SIG-M5 treated with dmso at 0.1 percent for 504 hours (cell line): ENCODE results near the gene COPG1.
"Not testable (repeated sequence)": the region's sequence is repeated elsewhere in the genome, so short reads cannot be mapped to it uniquely, and the experiment has no call there.

Source experiments
- DNase-seq: peaks from one replicate; lab custom pipeline; 2025; ENCODE audit not compliant: unreplicated experiment; lab: John Stamatoyannopoulos, UW

The COPG1 gene, protein sequence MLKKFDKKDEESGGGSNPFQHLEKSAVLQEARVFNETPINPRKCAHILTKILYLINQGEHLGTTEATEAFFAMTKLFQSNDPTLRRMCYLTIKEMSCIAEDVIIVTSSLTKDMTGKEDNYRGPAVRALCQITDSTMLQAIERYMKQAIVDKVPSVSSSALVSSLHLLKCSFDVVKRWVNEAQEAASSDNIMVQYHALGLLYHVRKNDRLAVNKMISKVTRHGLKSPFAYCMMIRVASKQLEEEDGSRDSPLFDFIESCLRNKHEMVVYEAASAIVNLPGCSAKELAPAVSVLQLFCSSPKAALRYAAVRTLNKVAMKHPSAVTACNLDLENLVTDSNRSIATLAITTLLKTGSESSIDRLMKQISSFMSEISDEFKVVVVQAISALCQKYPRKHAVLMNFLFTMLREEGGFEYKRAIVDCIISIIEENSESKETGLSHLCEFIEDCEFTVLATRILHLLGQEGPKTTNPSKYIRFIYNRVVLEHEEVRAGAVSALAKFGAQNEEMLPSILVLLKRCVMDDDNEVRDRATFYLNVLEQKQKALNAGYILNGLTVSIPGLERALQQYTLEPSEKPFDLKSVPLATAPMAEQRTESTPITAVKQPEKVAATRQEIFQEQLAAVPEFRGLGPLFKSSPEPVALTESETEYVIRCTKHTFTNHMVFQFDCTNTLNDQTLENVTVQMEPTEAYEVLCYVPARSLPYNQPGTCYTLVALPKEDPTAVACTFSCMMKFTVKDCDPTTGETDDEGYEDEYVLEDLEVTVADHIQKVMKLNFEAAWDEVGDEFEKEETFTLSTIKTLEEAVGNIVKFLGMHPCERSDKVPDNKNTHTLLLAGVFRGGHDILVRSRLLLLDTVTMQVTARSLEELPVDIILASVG

DNA sequence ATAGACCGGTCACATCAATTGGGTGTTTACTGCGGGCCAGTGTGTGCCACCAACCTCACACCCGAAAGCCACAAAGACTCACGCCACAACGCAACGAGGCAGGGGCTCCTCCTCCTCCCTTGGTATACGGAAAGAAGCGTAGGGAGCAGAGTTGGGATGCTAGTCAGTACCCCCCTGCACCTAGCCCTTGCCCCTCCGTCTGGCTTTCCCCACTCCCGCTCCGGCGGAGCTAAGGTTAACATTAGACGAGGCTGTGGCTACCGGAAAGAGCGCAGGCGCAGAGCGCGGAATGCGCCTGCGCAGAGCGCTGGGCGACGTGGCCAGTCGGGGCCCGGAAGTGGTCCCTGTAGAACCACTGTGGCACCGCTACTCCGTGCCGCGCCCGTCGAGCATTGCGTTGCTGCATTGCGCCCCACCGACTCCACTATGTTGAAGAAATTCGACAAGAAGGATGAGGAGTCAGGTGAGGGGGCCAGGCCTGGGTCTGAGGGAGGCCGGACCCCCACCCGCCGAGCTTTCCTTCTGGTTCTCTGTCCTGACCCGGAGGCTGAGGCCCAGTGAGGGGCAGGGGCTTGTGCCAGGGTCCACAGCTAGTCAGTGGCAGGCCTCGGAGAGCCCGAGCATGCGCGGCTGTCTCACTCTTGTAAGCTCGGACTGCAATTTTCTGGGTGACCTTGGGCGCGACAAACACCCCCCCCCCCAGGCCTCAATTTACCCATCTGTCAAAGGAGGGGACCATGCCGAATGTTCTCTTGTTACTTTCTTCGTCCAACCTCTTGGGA lies at the start of gene COPG1:
COPG1 (plus strand) TSS at position 323 of the 782 bp plus-strand sequence; CDS start at position 427, 104 bp downstream.
- DNase-seq: peak; percentile 75

DNA sequence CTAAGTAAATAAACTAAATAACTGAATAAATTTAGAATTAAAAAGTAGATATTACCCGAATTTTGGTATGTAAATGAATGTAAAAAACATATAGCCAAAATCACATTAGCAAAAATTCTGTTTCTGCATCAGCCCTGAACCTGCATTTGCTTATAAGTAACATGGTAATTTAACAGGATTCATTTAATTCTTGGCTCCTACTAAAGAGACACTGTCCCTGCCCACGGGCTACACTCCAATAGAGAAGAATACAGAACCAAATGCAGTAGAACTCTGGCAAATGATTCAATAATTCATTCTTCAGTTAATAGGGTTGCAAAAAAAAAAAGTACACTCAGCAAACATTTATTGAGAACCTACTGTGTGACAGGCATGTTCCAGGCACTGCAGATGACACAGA lies 44.9 kb upstream of the COPG1 start:
- DNase-seq: no peak

DNA sequence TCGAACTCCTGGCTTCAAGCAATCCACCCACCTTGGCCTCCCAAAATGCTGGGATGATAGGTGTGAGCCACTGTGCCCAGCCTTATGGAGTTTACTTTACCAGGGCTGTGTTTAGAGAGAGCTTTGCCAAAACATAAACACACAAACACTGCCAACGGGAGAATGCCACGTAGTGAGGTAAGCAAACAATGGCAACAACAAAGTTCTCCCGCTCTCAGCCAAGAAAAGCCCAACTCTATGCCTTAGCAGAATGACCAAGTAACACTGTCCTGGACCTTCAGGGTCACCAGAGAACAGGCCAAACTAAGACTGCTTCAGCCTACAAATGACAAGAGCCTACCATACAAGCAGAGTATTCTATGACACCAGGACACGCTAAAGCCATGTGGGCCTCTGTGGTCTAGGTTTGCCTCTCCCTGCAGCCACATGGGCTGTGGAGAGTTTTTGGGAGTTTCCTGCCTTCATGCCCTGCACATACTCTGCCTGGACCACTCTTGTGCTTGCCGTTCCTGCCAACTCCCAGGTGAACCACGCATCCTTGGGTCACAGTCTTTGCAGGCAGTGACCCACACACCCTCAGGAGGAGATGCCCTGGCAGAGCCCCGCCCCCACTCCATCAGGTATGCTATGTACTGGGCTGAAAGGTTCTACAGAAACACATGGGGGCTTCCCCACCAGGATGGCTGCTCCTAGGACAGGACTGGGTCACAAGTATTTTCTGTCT lies 44.1 kb upstream of the COPG1 start:
- DNase-seq: no peak

DNA sequence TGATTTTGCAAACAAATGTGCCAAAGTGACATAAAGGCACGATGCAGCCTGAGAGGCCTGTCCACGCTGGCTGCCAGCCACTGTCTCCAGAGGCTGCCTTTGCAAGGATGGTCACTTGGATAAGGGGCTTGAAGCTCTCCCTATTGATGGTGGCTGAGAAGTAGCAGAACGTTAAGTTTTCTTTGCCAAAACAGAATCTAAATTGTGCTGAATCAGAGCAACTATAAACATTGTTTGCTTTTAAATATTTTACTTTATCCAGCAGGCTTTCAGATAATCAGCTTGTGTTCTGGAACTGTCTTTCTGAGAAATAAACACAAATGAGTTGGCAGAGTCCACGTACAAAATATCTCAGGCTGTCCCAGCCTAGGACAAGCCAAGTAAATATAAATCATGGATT lies 41.9 kb upstream of the COPG1 start:
- no peak for DNase-seq

DNA sequence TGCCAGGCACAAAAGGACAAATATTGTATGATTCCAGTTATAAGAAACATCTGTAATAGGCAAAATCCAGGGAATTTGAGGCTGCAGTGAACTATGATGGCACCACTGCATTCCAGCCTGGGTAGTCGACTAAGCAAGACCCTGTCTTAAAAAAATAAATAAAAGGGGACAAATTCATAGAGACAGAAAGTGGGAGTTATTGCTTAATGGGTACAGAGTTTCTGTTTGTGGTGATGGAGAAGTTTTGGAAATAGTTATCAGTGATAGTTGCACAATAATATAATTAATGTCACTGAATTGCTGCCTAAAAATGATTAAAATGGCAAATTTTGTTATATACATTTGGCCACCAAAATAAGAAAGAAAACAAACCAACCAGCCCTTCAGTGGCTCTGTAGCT lies 38.1 kb upstream of the COPG1 start:
- DNase-seq: no peak

DNA sequence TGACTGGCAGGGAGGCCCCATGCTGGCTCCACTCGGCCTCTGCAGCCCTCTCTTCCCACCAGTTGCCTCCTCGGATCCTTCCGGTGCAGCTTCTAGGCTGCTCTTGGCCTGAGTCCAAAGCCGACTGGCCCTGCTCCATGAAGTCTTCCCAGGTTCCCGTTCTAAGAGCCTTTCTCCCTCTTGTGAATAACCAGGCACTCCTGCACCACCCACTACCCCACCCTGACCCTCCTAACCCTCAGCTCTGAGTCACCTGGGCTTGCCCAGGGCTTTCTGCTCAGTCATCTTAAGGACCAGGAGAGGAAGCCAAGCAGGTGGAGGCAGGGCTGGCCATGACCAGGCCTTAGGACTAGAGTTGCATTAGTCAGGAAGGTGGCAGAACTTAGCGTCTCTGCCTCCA lies 37.6 kb upstream of the COPG1 start:
- peak; percentile 28 for DNase-seq

DNA sequence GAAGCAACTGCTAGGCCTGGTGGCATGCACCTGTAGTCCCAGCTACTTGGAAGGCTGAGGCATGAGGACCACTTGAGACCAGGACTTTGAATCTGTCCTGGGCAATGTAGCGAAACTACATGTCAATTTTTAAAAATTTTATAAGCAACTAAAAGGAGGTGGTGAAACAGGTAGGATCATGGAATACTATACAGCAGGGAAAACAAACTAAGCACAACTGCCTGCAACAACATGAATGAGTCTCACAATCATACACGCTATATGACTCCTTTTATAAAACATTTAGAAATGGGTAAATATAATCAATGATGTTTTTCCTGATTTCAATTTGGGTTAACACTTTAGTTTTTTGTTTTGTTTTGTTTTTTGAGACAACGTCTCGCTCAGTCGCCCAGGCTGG lies 36.2 kb upstream of the COPG1 start:
- DNase-seq: no peak

DNA sequence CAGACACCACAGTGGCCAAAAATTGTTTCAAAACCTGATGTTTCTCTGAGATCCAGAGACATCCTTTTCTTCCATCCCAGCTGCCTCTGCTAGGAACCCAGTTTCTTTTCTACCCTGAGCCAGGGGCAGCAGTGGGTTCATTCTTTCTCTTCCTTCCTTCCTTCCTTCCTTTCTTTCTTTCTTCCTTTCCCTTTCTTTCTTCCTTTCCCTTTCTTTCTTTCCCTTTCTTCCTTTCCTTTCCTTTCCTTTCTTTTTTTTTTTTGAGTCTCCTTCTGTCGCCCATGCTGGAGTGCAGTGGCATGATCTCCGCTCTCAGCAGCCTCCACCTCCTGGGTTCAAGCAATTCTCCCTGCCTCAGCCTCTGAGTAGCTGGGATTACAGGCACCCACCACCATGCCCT lies 30.7 kb upstream of the COPG1 start:
- DNase-seq: no peak

DNA sequence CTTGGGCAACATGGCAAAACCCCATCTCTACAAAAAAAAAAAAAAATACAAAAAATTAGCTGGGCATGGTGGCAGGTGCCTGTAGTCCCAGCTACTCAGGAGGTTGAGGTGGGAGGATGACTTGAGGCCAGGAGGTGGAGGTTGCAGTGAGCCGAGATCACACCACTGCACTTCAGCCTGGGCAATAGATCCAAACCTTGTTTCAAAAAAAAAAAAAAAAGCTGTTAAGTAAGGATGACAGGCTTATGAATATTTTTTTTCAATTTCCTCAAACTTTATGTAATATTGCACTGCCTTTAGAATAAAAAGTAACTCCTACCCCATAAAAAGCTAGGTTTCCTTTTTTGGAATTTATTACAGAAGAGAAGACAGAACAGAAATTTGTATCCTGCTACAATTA lies 25.0 kb upstream of the COPG1 start:
- not testable (repeated sequence) for DNase-seq

DNA sequence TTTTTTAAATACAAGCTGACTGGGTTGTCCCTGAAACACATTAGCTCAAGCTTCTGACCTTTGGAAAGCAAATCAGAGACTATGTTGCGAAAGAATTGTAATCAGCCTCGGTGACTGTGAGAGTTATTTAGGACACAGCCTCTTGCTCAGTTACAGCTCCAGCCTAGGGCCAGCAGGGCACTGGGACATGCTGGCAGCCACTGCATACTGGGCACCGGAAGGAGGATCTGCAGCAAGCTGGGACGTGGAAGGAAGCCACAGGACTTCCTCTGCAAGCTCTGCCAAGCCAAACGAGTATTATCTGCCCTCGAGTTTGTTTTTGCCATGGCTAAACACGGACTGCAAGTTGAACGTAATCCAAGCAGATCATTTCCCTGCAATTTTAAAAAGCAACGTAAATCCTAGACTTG lies 24.4 kb upstream of the COPG1 start:
- peak; percentile 72 for DNase-seq

DNA sequence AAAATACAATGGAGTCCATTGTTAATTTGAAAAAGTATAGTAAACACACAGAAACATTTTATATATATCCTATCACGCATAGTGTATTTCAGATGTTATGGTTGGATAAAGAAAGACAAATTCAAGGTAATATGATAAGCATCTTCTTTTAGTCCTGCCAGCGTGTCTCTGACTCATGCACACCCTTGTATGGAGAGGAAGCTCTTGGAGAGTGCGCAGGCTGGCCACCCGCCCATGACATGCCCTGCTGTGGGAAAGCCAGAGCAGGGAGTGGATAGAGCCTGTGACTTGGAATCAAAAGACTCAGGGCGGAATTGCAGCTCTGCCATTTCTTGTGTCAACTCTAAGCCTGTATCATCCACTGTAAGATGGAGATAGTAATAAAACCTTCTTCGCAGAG lies 23.0 kb upstream of the COPG1 start:
- DNase-seq: peak; percentile 46

DNA sequence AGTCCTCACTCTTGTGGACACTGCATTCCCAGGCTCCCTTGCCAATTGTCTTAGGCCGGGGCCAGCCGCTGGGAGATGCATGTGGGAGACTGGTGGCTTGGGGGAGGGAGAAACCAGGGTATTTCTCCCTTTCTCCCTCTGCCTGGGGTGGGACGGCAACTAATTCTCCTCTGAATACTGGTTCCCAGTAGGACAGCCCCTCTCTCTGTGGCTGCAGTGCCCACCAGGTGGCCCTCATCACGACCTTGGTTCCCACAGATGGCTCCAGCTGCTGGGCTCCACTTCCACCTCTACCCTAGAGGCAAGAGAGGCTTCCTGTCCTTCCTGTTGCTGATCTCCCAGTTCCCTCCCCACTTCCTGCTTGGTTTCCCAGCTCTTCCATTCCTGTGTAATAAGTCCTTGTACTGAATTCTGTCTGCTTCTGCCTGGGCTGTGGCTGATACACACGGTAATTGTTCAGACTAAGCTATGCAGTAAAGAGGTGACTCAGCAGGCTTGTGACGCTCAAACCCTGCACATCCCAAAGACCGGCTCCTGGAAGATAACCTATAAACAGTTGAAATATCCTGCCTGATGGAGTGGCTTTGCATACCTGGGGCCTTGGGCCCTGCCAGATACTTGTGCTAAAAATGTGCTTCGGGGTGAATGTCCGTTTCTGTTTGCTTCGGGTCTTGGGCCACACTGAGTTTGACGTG lies 20.4 kb upstream of the COPG1 start:
- DNase-seq: peak; percentile 16

DNA sequence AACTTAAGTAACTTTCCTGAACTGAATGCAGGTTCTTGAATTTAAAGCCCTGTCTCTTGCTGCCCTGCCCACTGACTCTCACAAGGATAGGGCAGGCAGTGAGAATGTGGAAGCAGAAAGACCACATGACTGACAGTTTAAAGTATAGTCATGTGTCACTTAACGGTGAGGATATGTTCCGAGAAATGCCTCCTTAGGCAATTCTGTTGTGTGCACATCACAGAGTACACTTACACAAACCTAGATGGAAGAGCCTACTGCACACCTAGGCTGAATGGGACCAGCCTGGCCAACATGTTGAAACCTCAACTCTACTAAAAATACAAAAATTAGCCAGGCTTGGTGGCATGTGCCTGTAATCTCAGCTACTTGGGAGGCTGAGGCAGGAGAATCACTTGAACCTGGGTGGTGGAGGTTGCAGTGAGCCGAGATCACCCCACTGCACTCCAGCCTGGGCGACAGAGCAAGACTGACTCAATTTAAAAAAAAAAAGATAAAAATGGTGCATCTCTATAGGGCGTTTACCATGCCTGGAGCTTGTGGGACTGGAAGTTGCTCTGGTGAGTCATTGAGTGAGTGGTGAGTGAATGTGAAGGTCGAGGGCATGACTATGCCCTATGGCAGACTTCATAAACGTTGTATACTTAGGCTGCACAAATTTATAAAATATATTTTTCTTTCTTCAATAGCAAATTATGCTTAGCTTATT lies 18.9 kb upstream of the COPG1 start:
- DNase-seq: peak; percentile 90

DNA sequence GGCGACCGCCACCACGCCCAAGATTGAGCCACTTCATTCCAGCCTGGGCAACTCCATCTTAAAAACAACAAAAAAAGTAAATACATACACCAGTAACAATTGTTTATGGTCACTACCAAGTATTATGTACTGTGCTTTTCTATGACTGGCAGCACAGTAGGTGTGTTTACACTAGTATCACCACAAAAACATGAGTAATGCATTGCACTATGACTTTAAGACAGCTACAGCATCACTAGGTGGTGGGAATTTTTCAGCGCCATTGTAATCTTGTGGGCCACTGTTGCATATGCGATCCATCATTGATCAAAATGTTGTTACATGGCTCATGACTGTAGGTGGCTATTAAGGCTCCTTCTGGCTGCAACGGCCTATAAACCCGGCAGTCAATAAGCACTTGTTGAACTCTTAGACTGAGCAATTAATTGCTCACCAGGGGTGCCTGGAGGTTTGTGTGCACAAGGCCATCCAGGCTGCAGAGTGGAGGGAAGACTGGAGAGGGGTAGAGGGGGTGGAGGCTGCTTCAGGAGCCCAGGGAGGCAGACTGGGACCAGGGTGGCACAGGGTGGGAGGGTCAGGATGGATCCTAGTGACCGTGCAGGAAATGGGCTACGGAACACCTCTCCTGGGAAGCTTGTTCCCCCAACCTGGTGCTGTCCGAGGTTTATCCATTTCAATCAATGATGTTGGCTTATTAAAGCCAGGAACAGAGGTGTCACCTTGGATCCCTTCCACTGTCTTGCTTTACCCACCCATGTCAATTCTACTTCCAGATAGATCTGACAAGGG lies 17.9 kb upstream of the COPG1 start:
- no peak for DNase-seq

DNA sequence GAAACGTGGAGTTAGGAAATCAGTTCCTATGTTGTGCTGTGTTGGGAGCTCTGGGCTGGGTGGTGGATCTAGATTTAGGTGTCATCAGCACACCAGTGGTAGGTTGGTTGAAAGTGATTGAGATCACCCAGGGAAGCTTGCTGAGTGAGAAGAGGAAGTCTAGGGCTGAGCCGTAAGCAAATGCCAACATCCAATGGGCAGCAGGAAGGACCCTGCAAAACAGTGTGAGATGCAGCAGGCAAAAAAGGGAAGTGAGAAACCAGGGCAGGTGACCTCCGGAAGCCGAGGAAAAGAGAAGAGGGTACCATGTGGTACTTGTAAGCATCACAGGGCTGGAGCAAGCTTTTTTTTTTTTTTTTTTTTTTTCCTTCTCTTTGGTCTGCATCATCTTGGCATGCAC lies 15.9 kb upstream of the COPG1 start:
- DNase-seq: peak; percentile 98

DNA sequence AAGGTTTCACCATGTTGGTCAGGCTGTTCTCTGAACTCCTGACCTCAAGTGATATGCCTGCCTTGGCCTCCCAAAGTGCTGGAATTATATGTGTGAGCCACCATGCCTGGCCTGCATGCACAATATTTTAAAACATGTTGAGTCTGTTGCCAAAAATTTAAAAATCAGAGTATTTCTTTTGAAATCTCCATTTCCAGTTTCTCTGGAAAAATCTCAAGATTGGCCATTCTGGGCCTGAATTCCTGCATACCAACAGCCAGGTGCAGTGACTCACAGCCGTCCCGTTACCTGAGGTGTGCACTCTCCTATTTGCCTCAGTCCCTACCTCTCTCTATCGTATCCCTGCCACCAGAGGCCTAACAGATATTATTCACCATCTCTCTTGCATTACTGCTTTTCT lies 15.0 kb upstream of the COPG1 start:
- no peak for DNase-seq

DNA sequence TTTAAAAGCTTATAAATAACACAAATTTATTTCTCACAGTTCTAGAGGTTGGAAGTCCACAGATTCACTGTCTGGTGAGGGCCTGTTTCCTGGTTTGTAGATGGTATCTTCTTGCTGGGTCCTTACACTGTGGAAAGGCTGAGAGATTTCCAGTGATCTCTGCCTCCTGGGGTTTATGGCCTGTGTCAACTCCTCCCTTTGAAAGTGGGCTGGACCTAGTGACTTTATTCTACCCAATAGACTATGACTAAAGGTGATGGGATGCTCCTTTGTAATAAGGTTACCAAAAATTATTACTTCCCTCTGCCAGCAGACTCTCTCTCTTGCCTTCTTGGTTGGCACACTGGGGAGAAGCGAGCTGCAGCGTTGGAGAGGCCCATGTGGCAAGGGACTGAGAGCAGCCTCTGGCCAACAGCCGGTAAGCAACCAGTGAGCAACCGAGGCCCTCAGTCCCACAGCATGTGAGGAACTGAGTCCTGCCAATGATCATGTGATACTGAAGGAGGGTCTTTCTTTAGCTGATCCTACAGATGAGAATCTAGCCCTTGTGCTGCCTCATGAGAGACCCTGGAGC lies 14.0 kb upstream of the COPG1 start:
- DNase-seq: no peak

DNA sequence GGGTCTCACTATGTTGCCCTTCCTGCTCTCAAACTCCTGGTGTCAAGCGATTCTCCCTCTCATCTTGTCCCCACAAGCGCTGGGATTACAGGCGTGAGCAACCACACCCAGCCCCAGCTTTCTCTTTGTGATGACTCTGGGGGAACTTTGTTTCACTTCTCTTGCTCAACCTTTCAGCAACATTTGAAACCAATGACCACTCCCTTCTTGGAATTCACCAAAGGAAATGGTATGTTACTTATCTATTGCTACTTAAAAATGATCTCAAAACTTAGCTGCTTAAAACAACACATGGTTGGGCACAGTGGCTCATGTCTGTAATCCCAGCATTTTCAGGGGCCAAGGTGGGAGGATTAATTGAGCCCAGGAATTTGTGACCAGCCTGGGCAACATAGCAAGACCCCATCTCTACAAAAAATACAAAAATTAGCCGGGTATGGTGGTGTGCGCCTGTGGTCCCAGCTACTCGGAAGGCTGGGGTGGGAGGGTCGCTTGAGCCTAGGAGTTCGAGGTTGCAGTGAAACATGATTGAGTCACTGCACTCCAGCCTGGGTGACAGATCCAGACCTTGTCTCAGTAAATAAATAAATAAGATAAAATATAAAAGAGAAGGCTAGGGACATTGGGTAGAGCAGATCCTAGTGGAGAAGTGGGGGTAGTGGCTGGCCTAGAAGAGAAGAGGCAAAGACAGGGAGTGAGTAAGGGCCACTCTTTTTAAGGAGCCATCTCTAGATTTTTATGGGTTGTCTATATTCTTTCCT lies 10.3 kb upstream of the COPG1 start:
- DNase-seq: peak; percentile 87
